Measurements from ENCODE around the gene LPIN2. TPM values are rescaled to one million over a fixed set of nuclear protein-coding genes. Genes with fewer than 3 reads are reported as not detected.

LPIN2 gene
- total and polyA plus RNA-seq, 10 donors: 4.0 to 79.7 (median 51.3) TPM

DNA sequence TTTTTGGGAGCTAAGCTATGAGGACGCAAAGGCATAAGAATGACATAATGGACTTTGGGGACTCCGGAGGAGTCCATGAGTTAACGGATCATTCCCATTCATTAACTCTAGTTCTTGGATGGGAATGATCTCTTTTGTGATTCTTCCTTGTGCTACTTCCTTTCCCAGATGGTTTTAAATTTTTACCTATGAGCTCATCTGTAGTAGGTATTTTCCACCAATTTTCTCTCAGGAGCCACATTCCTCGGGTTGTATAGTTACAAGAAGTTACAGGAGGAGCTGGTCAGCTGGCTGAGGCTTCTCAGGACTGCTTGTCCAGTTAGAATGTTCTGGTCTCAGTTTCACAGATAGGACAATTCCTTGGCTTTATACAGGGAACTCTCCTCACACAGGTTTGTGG, 42.9 kb upstream of the LPIN2 start:
- Histone ChIP-seq H3K27me3 (replicated peaks in 1 of 7) (no peaks in the 10 kb centered on the region), H3K9me3 (no peaks in the 10 kb centered on the region), H3K36me3 (no peaks in the 10 kb centered on the region), H3K27ac (peak overlapping the region in 1 of 8 donors; percentile 0), H3K4me3 (no peak overlapping the region), H3K4me1 (peaks cover 23 to 66% (median 41%) of the 10 kb centered on the region in 6 donors)
- 83 to 93% (median 88%) methylated on average over 4 of the region's 4 CpGs for WGBS, 5 donors
- intact Hi-C loops (cut with DNase I; ENCODE audit: low total_unique reads): no loop called here
- TF ChIP-seq POLR2AphosphoS5 (IDR thresholded peaks at IDR 0.05) (no peak), POLR2A (IDR thresholded peaks at IDR 0.05) (no peak), CTCF (IDR thresholded peaks at IDR 0.05 in 8 of 11, conservative IDR thresholded peaks at IDR 0.05 in 3 of 11) (no peak)
- no peak for DNase-seq

- no peaks in the 10 kb centered on the region for H3K9me3 ChIP-seq
- no peak for DNase-seq
- no peaks in the 10 kb centered on the region for H3K36me3 ChIP-seq
- H3K4me1 ChIP-seq: peaks cover 19 to 61% (median 36%) of the 10 kb centered on the region in 6 donors
- H3K27ac ChIP-seq: peak overlapping the region in 1 of 8 donors; percentile 0
- no peak for TF ChIP-seq CTCF (IDR thresholded peaks at IDR 0.05 in 8 of 11, conservative IDR thresholded peaks at IDR 0.05 in 3 of 11)
- TF ChIP-seq POLR2AphosphoS5 (IDR thresholded peaks at IDR 0.05): no peak
- no peak for TF ChIP-seq POLR2A (IDR thresholded peaks at IDR 0.05)
- H3K4me3 ChIP-seq: no peak overlapping the region
- WGBS, 5 donors: 66 to 86% (median 81%) methylated on average over 4 of the region's 4 CpGs
- intact Hi-C loops (cut with DNase I; ENCODE audit: low total_unique reads): no loop called here
- no peaks in the 10 kb centered on the region for H3K27me3 ChIP-seq (replicated peaks in 1 of 7)
Measured at GRCh38 chr18:3055186-3055728, 42.3 kb upstream of the LPIN2 start.

DNA sequence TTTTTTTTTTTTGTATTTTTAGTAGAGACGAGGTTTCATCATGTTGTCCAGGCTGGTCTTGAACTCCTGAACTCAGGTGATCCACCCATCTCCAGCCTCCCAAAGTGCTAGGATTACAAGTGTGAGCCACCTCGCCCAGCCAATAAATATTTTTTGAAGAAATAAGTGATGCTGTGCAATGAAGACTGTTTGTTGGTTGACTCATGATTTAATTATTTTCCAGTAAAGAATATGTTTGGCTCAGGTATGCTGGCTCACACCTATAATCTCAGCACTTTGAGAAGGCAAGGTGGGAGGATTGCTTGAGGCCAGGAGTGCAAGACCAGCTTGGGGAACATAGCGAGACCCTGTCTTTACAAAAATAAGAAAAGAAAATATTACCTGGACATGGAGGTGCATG, 41.8 kb upstream of the LPIN2 start:
- 90 to 95% (median 93%) methylated on average over 3 of the region's 3 CpGs for WGBS, 5 donors
- intact Hi-C loops (cut with DNase I; ENCODE audit: low total_unique reads): no loop called here

DNA sequence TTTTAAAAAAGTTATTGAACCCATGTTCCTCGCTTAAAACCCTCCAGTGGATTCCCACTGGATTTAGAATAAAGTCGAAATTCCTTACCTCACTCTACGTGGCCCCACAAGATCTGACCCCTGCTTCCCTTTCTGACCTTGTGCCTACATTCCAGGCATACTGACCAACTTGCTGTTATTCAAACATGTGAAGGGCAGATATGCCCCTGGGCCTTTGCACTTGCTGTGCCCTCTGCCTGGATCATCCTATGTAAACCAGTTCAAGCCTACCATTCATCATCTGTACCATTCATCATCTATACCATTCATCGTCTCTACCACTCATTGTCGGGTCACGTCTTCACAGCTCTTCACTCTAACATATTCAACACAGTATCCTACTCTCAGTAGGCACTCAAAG, 41.3 kb upstream of the LPIN2 start:
- intact Hi-C loops (cut with DNase I; ENCODE audit: low total_unique reads): no loop called here
- H3K4me3 ChIP-seq: no peak overlapping the region
- H3K27me3 ChIP-seq (replicated peaks in 1 of 7): no peaks in the 10 kb centered on the region
- no peaks in the 10 kb centered on the region for H3K9me3 ChIP-seq
- no peaks in the 10 kb centered on the region for H3K36me3 ChIP-seq
- TF ChIP-seq POLR2AphosphoS5 (IDR thresholded peaks at IDR 0.05): no peak
- TF ChIP-seq CTCF (IDR thresholded peaks at IDR 0.05 in 8 of 11, conservative IDR thresholded peaks at IDR 0.05 in 3 of 11): no peak
- no peak for TF ChIP-seq POLR2A (IDR thresholded peaks at IDR 0.05)
- 92 to 99% (median 96%) methylated on average over 6 of the region's 6 CpGs for WGBS, 5 donors
- H3K4me1 ChIP-seq: peaks cover 8 to 50% (median 25%) of the 10 kb centered on the region in 6 donors
- DNase-seq: no peak
- H3K27ac ChIP-seq: no peak overlapping the region

More for the DNA sequence above, 41.8 kb upstream of the LPIN2 start:
- no peaks in the 10 kb centered on the region for H3K9me3 ChIP-seq
- H3K27me3 ChIP-seq (replicated peaks in 1 of 7): no peaks in the 10 kb centered on the region
- no peak overlapping the region for H3K4me3 ChIP-seq
- H3K4me1 ChIP-seq: peaks cover 14 to 56% (median 31%) of the 10 kb centered on the region in 6 donors
- DNase-seq: no peak
- H3K27ac ChIP-seq: peak overlapping the region in 1 of 8 donors; percentile 0
- no peaks in the 10 kb centered on the region for H3K36me3 ChIP-seq
- TF ChIP-seq CTCF (IDR thresholded peaks at IDR 0.05 in 8 of 11, conservative IDR thresholded peaks at IDR 0.05 in 3 of 11): no peak
- TF ChIP-seq POLR2A (IDR thresholded peaks at IDR 0.05): no peak
- no peak for TF ChIP-seq POLR2AphosphoS5 (IDR thresholded peaks at IDR 0.05)

All from spleen (tissue), 11 donors.